ENCODE measurements around the gene STK16. TPM values are rescaled to one million over a fixed set of nuclear protein-coding genes. Genes with fewer than 3 reads are reported as not detected.

STK16 gene, protein sequence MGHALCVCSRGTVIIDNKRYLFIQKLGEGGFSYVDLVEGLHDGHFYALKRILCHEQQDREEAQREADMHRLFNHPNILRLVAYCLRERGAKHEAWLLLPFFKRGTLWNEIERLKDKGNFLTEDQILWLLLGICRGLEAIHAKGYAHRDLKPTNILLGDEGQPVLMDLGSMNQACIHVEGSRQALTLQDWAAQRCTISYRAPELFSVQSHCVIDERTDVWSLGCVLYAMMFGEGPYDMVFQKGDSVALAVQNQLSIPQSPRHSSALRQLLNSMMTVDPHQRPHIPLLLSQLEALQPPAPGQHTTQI
- total RNA-seq = 14.0 and 26.2 TPM in 2 replicates

DNA sequence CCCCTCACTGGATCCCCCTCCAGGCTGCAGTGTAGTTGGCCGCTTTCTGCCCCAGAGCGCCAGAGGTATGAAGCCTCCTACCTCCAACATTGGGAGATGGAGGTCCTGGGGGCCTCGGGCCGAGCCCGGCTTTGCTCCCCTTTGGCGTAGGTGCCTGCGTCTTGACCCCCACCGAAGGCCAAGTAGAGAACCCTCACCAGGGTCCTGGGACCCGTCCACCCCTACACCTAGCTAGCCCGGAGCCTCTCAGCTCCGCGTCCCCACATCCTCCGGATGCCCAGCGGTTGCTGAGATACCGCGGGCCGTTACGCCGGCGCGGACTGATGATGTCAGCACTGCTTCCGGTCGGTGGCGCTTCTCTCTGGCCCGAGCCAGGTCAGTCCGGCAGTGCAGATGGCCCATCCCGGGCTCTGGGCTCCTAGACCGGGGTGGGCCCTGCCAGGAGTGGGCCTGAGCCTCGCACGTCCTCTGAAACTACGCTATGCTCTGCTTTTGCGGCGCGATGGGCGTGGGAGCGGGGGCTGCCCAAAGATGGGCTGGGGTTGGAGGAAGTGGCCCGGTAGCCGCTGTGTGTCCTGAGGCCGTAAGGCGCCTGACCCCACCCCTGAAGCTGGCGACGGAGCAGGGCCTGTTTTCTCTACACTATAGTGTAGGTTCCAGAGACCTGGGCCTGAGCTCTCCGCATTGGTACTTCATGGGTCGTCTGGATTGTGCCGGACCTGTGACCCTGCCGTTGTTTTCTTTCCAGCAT is at the start of gene STK16, which contains the start of gene GLB1L:
TSS of gene STK16 (plus strand) at position 332 of the 751 bp plus-strand sequence. CDS start 521 bp downstream, outside the sequence.
TSS of gene GLB1L (minus strand) at position 297 of the 751 bp plus-strand sequence. CDS start 1,871 bp downstream, outside the sequence.

DNA sequence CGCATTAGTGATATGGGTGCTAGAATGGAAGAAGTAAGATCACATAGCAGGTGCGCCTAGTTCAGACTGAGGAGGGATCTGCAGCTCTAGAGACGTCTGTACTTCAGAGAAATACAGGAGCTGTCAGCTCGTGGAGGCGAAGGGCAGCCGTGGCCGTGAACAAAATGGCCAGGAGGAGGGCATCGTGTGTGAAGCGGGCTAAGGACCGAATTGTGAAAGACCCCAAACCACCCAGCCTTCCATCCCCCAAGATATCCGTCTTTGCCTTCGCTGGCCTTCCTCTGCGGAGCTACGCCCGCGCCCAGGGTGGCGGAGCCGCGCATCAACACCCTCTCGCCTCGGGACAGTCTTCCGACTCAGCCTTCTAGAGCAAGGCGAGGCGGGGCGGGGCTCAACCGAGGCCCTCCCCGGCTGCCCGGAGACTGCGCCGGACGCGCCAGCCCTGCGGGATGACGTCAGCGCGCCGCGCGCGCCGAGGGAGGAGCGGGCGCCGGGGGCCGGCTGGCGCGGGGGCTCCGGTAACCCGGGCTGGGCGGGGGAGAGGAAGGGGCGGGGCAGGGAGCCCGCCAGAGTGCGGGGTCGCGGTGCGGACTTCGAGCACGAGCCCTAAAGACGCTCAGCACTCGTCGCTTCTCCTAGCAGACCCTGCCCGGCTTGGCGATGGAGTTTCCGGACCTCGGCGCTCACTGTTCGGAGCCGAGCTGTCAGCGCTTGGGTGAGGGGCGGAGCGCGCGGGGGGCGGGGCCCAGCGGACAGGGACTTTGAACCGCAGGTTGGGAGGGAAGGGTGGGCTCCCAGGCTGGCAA is 38.7 kb upstream of the STK16 start, which contains the start of gene ZFAND2B:
TSS of gene ZFAND2B (plus strand) at position 455 of the 806 bp plus-strand sequence. CDS start at position 661, 206 bp downstream.

DNA sequence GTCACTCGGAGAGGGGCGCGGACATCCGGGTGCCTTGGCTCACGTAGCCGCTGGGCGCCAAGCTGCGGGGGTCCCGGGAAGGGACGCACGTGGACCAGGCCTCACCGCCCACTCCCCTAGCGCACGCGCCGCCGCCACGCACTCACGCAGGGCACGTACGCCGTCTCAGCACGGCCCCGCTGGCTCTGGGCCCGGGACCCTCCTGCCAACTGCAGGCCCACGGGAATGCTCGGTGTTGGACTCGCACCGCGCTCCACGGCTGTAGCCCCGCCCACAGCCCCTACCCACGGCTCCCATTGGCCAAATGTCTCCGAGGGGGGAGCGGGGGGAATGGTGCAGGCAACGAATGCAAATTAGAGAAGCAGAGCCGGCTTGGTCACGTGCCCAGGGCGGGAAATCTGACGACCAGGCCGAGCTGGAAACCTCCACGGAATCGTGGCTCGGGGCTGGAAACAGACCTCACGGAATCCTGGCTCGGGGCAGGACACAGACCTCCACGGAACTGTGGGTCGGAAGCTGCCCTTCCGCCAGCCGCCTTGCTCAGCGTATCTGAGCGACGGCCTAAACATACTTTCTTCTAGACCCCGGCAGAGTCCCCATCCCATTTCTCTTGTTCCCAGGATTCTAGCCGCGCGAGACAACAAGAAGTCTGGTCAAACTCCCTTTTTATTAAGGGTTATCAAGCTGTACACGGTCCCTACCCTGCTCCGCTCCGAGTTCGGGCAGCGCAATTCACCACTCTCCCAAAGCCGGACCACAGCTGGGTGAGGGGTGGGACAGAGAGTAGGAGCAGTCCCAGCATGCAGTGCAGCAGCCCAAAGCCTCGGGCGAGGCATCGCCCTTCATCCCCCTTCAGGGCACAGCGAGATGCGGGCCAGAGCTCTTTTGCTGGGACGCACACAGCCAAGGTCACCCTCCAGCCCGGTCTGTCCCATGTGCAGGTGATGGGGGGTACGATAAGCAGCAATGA is 26.3 kb upstream of the STK16 start, which contains the start of gene ABCB6:
TSS of gene ABCB6 (minus strand) at position 227 of the 970 bp plus-strand sequence. CDS start 285 bp downstream, outside the sequence.

DNA sequence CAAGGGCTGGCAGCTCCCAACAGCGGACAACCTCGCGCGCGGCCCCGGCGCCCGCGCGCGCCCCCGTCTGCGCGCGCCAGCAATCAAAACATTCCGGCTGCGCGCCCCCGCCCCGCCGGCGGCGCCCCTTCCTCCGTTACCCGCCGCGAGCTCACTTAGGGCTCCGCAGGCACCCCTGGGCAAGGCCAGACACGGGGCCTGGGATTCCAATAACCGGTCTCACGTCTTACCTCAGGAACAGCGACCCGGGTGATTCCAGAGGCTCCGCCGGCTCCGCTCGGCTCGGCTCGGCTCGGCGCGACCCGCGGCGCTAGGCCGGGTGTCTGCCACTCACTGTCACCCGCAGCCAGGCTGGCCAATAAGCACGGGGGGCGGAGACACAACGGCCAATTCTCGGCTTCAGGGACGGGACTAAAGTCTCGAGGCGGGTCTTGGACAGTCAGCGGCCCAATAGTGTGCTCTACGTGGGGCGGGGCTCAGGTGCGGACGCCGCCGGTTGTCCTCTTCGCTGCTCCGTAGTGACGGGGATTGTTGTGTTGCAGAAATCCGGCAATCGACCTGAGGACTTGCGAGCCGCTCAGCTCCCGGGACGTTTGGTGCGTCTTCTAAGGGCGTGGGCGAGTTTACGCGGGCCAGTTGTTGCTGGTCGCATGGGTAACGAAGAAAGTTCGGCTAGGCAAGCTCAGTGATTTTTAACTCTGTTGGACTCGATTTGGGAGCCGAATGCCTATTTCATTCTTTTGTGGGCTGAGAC is 15.8 kb upstream of the STK16 start, which contains the start of the genes ANKZF1 and ATG9A:
TSS of gene ANKZF1 (plus strand) at position 502 of the 754 bp plus-strand sequence. CDS start 452 bp downstream, outside the sequence.
TSS of gene ATG9A (minus strand) at position 332 of the 754 bp plus-strand sequence. CDS start 1,612 bp downstream, outside the sequence.

DNA sequence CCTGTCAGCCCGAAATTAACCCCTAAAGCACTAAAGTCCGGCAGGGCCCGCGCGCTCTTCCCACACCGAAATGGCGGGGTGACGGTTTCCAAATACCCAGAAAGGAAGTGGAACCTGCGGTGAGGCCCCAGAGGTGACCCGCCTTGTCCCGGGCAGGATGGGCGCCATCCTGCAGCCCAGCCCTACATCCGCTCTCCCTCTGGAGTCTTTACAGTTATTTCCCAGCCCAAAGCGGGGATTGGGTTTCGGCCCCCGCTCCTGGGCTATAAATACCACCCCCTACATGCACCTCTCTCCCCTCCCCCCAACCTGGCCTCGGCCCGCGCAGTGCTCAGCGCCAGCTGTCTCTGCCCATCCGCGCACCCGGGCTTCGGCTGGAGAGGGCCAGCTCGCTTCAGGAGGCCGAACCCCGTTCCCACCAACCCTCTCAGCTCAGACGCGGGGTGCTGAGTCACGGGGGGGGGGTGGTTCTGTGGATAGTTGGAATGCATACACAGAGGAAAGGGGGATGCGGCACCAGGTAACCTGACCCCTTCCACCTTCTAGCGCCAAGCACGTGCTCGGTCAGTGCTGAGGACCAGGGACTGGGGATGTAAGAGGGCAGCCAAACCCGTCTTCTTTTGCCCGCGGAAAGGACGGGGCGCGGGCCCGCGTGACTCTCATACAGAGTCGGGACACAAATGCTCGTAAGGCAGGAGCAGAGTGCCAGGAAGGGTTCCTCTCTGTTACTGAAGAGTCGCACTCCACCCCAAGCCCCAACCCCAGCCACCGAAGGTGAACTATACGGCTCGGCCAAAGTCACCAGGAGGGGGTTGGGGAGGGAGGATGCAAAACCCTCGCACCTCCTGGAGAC is 7.8 kb downstream of the STK16 start, which contains the start of gene TUBA4B:
TSS of gene TUBA4B (plus strand) at position 344 of the 853 bp plus-strand sequence. CDS start at position 509, 165 bp downstream.

DNA sequence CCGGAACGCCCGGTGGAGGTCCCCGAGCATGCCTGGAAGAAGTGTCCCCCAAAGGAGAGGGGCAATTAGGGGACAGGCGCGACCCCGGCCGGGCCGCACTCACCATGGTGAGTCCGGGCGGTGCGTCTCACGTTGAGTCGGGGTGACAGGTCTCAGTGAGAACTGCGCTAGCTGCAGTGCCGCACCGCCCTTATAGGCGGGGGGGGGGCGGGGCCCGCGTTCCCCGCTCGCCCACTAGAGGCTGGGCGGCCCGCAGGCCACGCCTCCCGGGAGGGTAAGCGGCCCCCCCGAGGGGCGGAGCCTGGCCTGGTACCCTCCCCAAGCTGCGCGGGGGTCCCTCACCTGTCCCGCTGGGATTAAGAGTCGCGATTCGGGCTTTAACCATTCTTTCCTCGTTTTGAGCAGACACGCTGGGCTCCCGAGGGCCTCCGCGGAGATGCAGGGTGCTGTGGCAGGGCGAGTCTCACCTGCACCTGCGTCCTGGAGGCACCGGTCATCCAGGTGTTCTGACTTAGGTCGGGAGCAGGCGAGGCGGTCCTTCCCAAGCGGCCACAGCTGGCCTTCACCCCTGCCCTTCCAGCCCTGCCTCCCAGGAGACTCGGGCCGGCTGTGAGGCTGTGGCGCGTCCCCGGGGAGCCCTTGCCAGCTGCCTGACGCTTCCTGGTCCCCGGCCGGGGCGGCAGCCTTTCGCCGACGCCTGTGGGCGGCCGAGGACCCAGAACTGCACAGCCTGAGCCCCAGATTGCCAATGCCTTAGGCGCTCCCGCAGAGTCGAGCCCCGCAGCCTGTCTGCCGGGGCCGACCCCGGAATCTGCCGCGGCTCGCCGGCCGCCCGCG is 8.7 kb downstream of the STK16 start, which contains the start of gene TUBA4A:
TSS of gene TUBA4A (minus strand) at position 166 of the 837 bp plus-strand sequence. CDS start at position 106, 60 bp downstream.

DNA sequence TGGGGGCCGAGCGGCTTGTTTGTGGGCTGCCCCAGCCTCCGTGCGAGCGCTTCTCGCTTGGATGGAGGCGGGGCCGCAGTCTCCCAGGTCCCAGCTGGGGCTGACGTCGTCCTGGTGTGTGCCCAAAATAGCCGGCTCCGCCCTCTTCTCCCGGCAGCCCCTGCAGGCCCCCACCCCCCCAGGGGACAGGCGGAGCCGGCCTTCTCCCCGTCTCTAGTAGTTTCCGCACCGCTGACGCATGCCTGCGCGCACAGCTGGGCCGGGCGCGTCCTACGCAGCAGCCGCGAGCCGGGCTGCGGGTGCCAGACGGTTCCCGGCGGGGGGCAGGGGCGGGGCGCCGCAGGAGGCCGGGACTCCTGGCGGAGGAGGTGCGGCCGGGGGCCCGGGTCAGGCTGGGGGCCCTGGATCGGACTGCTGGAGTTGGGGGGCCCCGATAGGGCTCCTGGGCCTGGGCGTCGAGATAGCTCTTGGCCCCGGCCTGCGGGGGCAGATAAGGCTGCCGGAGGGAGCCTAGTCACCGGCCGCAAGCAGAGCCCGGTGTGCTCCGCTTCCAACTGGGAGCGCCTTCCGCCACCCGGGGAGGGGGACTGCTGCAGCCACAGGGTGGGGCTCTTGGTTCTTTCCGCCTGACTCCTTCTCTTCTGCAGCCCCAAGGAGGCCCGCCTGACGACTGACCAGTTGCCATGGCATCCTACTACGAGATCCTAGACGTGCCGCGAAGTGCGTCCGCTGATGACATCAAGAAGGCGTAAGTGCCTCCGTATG is 34.1 kb downstream of the STK16 start, which contains the start of gene DNAJB2:
TSS of gene DNAJB2 (plus strand) at position 216 of the 765 bp plus-strand sequence. CDS start at position 684, 468 bp downstream.

Other genes starting within 250 kb of the STK16 start
- not detected in 2 replicates for gene CFAP65, start 204.0 kb upstream of the STK16 start, total RNA-seq
- gene IHH, start 184.6 kb upstream of the STK16 start, total RNA-seq = not detected in 2 replicates
- 15.0 and 16.1 TPM in 2 replicates for gene NHEJ1, start 84.7 kb upstream of the STK16 start, total RNA-seq
- 0.58 and 1.7 TPM in 2 replicates for gene SLC23A3, start 75.5 kb upstream of the STK16 start, total RNA-seq
- gene CNPPD1, start 68.6 kb upstream of the STK16 start, total RNA-seq = 16.3 and 25.7 TPM in 2 replicates
- gene RETREG2, start 67.2 kb upstream of the STK16 start, total RNA-seq = 70.2 and 91.9 TPM in 2 replicates
- 20.6 and 23.4 TPM in 2 replicates for gene ZFAND2B, start 38.7 kb upstream of the STK16 start, total RNA-seq
- gene ABCB6, start 26.5 kb upstream of the STK16 start, total RNA-seq = 57.9 and 62.9 TPM in 2 replicates
- gene ATG9A, start 15.8 kb upstream of the STK16 start, total RNA-seq = 36.4 and 39.9 TPM in 2 replicates
- gene ANKZF1, start 15.7 kb upstream of the STK16 start, total RNA-seq = 23.0 and 57.8 TPM in 2 replicates
- gene GLB1L, start within 50 bp of the STK16 start, total RNA-seq = 5.8 and 12.7 TPM in 2 replicates
- not detected in 2 replicates for gene TUBA4B, start 7.8 kb downstream of the STK16 start, total RNA-seq
- 30.2 and 38.0 TPM in 2 replicates for gene TUBA4A, start 8.4 kb downstream of the STK16 start, total RNA-seq
- 21.7 and 47.6 TPM in 2 replicates for gene DNAJB2, start 33.9 kb downstream of the STK16 start, total RNA-seq
- gene PTPRN, start 63.9 kb downstream of the STK16 start, total RNA-seq = 2.1 and 12.7 TPM in 2 replicates
- not detected in 2 replicates for gene RESP18, start 87.3 kb downstream of the STK16 start, total RNA-seq
- gene DNPEP, start 142.4 kb downstream of the STK16 start, total RNA-seq = 50.0 and 61.2 TPM in 2 replicates
- gene DES, start 172.9 kb downstream of the STK16 start, total RNA-seq = 0.77 and 1.7 TPM in 2 replicates
- 7.9 and 13.0 TPM in 2 replicates for gene SPEG, start 189.4 kb downstream of the STK16 start, total RNA-seq